Measurements from ENCODE around the gene ANO2. TPM values are rescaled to one million over a fixed set of nuclear protein-coding genes. Genes with fewer than 3 reads are reported as not detected.

The ANO2 gene
- total RNA-seq, 4 donors from 2014 or later, result 1.4 to 3.3 (median 2.7) TPM; not detected in 1

DNA sequence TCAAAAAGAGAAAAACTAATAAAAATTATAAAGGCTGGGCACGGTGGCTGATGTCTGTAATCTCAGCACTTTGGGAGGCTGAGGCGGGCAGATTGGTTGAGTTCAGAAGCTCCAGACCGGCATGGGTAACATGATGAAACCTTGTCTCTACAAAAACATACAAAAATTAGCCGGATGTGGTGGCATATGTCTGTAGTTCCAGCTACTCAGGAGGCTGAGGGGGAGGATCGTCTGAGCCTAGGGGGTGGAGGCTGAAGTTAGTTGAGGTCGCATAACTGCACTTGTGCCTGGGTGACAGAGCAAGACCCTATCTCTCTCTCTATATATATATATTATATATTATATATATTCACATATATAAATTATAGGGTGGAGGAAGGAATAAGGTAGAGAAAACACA lies 32.5 kb upstream of the ANO2 start:
- DNase-seq, result no peak
- 86 to 89% methylated on average over 6 of the region's 6 CpGs for WGBS, 2 donors (ENCODE audit: low coverage in 1 of 2)
- Histone ChIP-seq H3K27ac (no peak overlapping the region), H3K9me3 (no peaks in the 10 kb centered on the region), H3K4me1 (no peaks in the 10 kb centered on the region), H3K36me3 (no peaks in the 10 kb centered on the region), H3K4me3 (no peak overlapping the region), H3K27me3 (no peaks in the 10 kb centered on the region)
- intact Hi-C loops (cut with DNase I; ENCODE audit: low total_unique reads) (no loop called here), in situ Hi-C loops (cut with MboI; ENCODE audit: low pct_ligation_motif_present in 1 of 4, low pct_unique_long_range_greater_than_20kb in 1 of 4, low sequenced_read_pairs in 3 of 4) (no loop called here)
- no peak for TF ChIP-seq CTCF (IDR thresholded peaks at IDR 0.05)
- no peak for TF ChIP-seq POLR2AphosphoS5 (IDR thresholded peaks at IDR 0.05)
- no peak for TF ChIP-seq EP300 (IDR thresholded peaks at IDR 0.05; ENCODE audit: low read depth)
- TF ChIP-seq POLR2A (IDR thresholded peaks at IDR 0.05), result no peak

DNA sequence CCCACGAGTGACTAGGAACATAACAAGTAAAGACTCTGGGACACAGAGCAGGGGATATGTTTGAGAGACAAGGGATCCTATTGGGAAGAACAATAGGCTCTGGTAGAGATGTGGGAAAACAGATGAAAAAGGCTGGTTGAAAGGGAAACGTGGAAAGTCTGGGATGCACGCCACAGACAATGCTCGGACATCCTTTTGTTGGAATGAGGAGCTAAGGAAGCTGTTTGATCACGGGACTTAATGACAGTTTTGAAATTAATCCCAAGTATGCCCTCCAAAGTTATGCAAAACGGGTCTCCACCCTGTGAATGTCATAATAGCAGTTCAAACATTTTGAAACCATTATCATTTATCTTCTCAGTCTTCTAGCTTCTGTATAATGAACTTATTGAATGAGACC lies 31.7 kb upstream of the ANO2 start:
- Histone ChIP-seq H3K4me1 (no peaks in the 10 kb centered on the region), H3K9me3 (no peaks in the 10 kb centered on the region), H3K27ac (no peak overlapping the region), H3K4me3 (no peak overlapping the region), H3K36me3 (no peaks in the 10 kb centered on the region), H3K27me3 (no peaks in the 10 kb centered on the region)
- in situ Hi-C loops (cut with MboI; ENCODE audit: low pct_ligation_motif_present in 1 of 4, low pct_unique_long_range_greater_than_20kb in 1 of 4, low sequenced_read_pairs in 3 of 4), result no loop called here
- DNase-seq, result no peak
- no peak for TF ChIP-seq POLR2AphosphoS5 (IDR thresholded peaks at IDR 0.05)
- no peak for TF ChIP-seq POLR2A (IDR thresholded peaks at IDR 0.05)
- no peak for TF ChIP-seq EP300 (IDR thresholded peaks at IDR 0.05; ENCODE audit: low read depth)
- TF ChIP-seq CTCF (IDR thresholded peaks at IDR 0.05), result no peak
- 43 to 58% methylated on average over 6 of the region's 6 CpGs for WGBS, 2 donors (ENCODE audit: low coverage in 1 of 2)
- intact Hi-C loops (cut with DNase I; ENCODE audit: low total_unique reads), result no loop called here

DNA sequence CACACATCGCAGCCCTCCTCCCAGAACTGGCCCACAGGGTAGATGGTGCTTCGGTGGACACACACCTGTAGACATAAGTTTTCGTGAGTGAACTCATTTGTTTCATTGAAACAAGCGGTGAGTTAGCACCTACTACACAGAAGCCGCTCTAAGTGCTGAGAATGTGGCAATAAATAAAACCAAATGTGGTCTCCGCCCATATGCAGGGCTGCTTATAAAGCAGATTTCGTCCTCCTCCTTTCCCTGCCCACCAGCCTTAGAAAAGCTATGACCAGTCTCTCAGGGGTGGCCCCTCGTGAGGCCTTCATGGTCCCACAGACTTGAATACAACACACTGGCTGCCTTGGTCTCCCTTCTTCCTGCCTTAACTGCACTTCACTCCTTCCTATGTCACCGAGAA lies 31.1 kb upstream of the ANO2 start:
- in situ Hi-C loops (cut with MboI; ENCODE audit: low pct_ligation_motif_present in 1 of 4, low pct_unique_long_range_greater_than_20kb in 1 of 4, low sequenced_read_pairs in 3 of 4) (no loop called here), intact Hi-C loops (cut with DNase I; ENCODE audit: low total_unique reads) (no loop called here)
- Histone ChIP-seq H3K4me3 (no peak overlapping the region), H3K9me3 (no peaks in the 10 kb centered on the region), H3K36me3 (no peaks in the 10 kb centered on the region), H3K27ac (no peak overlapping the region), H3K4me1 (no peaks in the 10 kb centered on the region), H3K27me3 (no peaks in the 10 kb centered on the region)
- WGBS, 2 donors (ENCODE audit: low coverage in 1 of 2), result 49 to 82% methylated on average over 2 to 9 of the region's 9 CpGs
- TF ChIP-seq POLR2A (IDR thresholded peaks at IDR 0.05), result no peak
- TF ChIP-seq EP300 (IDR thresholded peaks at IDR 0.05; ENCODE audit: low read depth), result no peak
- no peak for TF ChIP-seq POLR2AphosphoS5 (IDR thresholded peaks at IDR 0.05)
- no peak for TF ChIP-seq CTCF (IDR thresholded peaks at IDR 0.05)
- DNase-seq, result no peak

DNA sequence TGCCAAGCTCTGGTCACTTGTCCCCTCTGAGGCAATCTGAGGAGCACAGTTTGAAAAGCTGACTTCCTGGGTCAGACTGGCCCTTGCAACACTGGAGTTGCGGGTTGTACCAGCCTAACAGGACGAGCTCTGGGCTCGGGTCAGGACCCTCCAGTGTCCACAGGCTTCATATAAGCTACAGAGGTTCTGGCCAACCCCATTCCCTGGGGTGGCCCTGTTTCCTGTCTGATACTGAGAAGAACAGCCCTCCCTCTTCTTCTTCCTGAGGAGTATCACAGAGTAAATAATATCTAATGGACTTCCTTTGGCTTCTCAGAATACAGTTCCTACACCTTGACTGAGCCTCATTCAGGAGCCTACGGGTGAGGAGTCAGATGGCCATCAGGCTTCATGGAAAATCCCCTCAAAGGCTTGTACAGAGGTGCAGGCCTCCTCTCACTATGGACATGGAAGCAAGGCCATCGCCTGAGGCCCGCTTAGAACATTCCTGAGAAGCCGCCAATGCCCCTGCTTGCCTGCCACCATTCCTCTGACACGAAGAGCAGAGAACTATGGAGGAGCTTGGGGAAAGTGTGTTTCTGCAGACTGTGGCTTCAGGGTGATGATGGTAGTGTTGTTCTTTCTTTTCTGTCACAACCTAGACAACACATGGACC lies 28.5 kb upstream of the ANO2 start:
- no peaks in the 10 kb centered on the region for H3K9me3 ChIP-seq
- in situ Hi-C loops (cut with MboI; ENCODE audit: low pct_ligation_motif_present in 1 of 4, low pct_unique_long_range_greater_than_20kb in 1 of 4, low sequenced_read_pairs in 3 of 4) (no loop called here), intact Hi-C loops (cut with DNase I; ENCODE audit: low total_unique reads) (no loop called here)
- H3K4me3 ChIP-seq, result no peak overlapping the region
- TF ChIP-seq POLR2AphosphoS5 (IDR thresholded peaks at IDR 0.05), result no peak
- no peak for TF ChIP-seq EP300 (IDR thresholded peaks at IDR 0.05; ENCODE audit: low read depth)
- TF ChIP-seq CTCF (IDR thresholded peaks at IDR 0.05), result no peak
- TF ChIP-seq POLR2A (IDR thresholded peaks at IDR 0.05), result no peak
- 87% methylated on average over 7 of the region's 8 CpGs; no CpG with 5 or more reads in 1 of the 2 donors for WGBS, 2 donors (ENCODE audit: low coverage in 1 of 2)
- H3K27ac ChIP-seq, result no peak overlapping the region
- no peaks in the 10 kb centered on the region for H3K4me1 ChIP-seq
- no peaks in the 10 kb centered on the region for H3K27me3 ChIP-seq
- no peaks in the 10 kb centered on the region for H3K36me3 ChIP-seq
- DNase-seq, result no peak

Measured in transverse colon (tissue), 4 donors.